ENCODE data around the gene SERPINH1.

The SERPINH1 gene

DNA sequence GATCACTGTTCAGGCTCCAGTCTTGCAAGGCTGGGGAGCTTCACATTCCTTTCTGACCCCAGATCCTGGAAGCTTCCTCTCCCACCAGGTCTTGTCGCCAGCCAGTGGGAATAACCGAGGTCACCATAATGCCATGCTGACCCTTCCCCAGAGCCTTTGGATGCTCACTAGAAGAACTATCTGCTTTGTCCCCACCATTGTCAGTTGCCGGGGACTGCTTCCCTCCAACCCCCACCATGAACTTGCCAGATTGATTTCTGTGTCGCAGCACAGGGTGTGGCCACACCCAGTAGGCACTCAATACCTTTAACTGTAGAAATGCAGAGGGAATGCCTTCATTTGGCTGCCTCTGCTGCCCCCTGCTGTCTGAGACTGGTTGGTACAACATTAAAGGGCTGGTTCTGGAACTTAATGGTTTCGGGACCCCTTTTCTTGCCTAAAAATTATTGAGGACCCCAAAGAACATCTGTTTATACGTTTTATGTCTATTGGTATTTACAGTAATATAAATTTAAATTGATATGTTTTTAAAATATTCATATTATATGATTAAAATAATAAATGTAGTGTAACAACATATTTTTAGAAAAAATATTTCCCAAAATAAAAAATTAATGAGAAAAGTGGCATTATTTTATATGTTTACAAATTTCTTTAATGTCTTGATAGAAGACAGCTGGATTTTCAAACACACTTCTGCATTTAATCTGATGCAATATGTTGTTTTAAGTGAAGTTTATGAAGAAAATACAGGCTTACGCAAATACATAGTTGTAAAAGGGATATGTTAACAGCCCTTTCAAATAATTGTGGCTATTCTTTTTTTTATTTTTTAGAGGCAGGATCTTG, 29.6 kb upstream of the SERPINH1 start:
- DNase-seq (ENCODE audit: low read depth in 2 of 2), result peak; percentile 61 to 72
- TF ChIP-seq, protein P1, sequence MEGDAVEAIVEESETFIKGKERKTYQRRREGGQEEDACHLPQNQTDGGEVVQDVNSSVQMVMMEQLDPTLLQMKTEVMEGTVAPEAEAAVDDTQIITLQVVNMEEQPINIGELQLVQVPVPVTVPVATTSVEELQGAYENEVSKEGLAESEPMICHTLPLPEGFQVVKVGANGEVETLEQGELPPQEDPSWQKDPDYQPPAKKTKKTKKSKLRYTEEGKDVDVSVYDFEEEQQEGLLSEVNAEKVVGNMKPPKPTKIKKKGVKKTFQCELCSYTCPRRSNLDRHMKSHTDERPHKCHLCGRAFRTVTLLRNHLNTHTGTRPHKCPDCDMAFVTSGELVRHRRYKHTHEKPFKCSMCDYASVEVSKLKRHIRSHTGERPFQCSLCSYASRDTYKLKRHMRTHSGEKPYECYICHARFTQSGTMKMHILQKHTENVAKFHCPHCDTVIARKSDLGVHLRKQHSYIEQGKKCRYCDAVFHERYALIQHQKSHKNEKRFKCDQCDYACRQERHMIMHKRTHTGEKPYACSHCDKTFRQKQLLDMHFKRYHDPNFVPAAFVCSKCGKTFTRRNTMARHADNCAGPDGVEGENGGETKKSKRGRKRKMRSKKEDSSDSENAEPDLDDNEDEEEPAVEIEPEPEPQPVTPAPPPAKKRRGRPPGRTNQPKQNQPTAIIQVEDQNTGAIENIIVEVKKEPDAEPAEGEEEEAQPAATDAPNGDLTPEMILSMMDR (IDR thresholded peaks at IDR 0.05; ENCODE audit: low read depth, low read length), result peak; percentile 78
- no peak overlapping the region for H3K4me3 ChIP-seq (replicated peaks in 1 of 2; ENCODE audit: low read depth in 2 of 2, low read length in 2 of 2)

- no peak overlapping the region for H3K4me3 ChIP-seq (replicated peaks in 1 of 2; ENCODE audit: low read depth in 2 of 2, low read length in 2 of 2)
- DNase-seq (ENCODE audit: low read depth in 2 of 2), result no peak
- TF ChIP-seq, protein P1 (IDR thresholded peaks at IDR 0.05; ENCODE audit: low read depth, low read length), result no peak
These were observed 28.2 kb upstream of the SERPINH1 start for GRCh38 chr11:75533896-75534258.

- no peak for DNase-seq (ENCODE audit: low read depth in 2 of 2)
- no peak overlapping the region for H3K4me3 ChIP-seq (replicated peaks in 1 of 2; ENCODE audit: low read depth in 2 of 2, low read length in 2 of 2)
- TF ChIP-seq, protein P1 (IDR thresholded peaks at IDR 0.05; ENCODE audit: low read depth, low read length), result no peak
These were observed 27.6 kb upstream of the SERPINH1 start for GRCh38 chr11:75534259-75535069.

GRCh38 chr11:75535071-75535470, 27.0 kb upstream of the SERPINH1 start:
- H3K4me3 ChIP-seq (replicated peaks in 1 of 2; ENCODE audit: low read depth in 2 of 2, low read length in 2 of 2), result no peak overlapping the region
- TF ChIP-seq, protein P1 (IDR thresholded peaks at IDR 0.05; ENCODE audit: low read depth, low read length), result no peak
- DNase-seq (ENCODE audit: low read depth in 2 of 2), result no peak

- TF ChIP-seq, protein P1 (IDR thresholded peaks at IDR 0.05; ENCODE audit: low read depth, low read length), result no peak
- H3K4me3 ChIP-seq (replicated peaks in 1 of 2; ENCODE audit: low read depth in 2 of 2, low read length in 2 of 2), result no peak overlapping the region
- DNase-seq (ENCODE audit: low read depth in 2 of 2), result peak in 1 of 2 donors; percentile 52
These were observed 25.0 kb upstream of the SERPINH1 start for GRCh38 chr11:75536786-75537641.

- TF ChIP-seq, protein P1 (IDR thresholded peaks at IDR 0.05; ENCODE audit: low read depth, low read length), result no peak
- H3K4me3 ChIP-seq (replicated peaks in 1 of 2; ENCODE audit: low read depth in 2 of 2, low read length in 2 of 2), result no peak overlapping the region
- DNase-seq (ENCODE audit: low read depth in 2 of 2), result no peak
These were observed 24.3 kb upstream of the SERPINH1 start for GRCh38 chr11:75537740-75538139.
